Measurements from ENCODE around the gene HOXA10.

DNA sequence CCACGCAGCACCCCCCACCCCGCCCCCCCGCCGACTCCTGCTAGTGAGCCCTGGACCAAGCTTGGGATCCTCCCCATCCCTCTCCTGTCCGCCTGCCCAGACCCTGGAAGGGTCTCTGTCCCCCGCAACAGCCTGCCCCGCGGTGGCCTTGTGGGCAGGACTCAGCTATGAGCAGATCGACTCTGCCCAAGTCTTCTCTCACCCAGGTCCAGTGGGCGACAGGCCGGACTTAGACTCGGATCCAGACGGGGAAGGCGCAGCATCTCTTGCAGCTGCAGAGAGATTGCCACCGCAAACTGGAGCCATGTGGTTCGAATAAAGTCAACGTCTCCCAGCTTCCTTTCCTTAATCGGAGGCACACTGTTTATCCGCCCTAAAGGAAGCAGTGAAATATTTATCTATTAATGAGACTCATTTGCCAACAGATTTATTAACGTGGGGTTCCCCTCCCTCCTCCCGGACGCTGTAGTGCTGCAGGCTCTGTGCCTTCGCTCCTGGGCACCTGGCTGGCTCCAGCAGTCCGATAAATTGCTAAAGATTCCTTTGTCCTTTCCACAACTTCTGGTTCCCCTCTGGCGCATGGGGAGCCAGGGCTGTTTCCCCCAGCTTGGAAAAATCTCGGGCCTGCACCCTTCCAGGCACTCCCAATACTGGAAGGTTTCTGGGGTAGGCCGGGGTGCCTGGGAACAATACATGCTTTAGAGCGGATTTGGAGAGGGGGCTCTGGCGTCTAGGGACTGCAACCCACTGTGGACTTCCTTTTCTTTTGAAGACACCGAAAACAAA is 17.0 kb downstream of the HOXA10 start:
- TF ChIP-seq EZH2 (IDR thresholded peaks at IDR 0.05) (no peak), POLR2AphosphoS5 (IDR thresholded peaks at IDR 0.05; ENCODE audit: borderline replicate concordance, low read depth, low read length) (peak; percentile 46; the same call in 1 of the 2 replicates)

Data from SK-N-MC (cell line).